Spleen (tissue), 7 donors: ENCODE measurements around the gene SLC2A6.

ENCODE experiments used
- POLR2A ChIP-seq, 3 donors: fragments of 450-650 bp; IDR thresholded peaks; one replicate each; pipeline ENCODE4 v1.5.1; 2017; ENCODE audit warnings: antibody characterized with exemption in 3 of 3, mild to moderate bottlenecking in 1 of 3
- POLR2AphosphoS5 ChIP-seq, 3 donors: sonication (generic); formaldehyde crosslinking; IDR thresholded peaks; one replicate each; pipeline ENCODE4 v1.5.1; 2017; ENCODE audit warnings: antibody characterized with exemption in 3 of 3
- TF ChIP-seq, protein P1 (sequence below), 11 experiments: fragments of 200-600 bp in 7 of 11; fragments of 450-650 bp in 4 of 11; sonication (generic) in 4 of 11; IDR thresholded peaks in 8 of 11; conservative IDR thresholded peaks in 3 of 11; 1 replicate in 7 of 11; 2 replicates in 4 of 11; pipeline versions ENCODE4 v1.4.0 to v1.8.0; 2016 to 2021; ENCODE audit warnings: antibody characterized with exemption in 11 of 11, inconsistent platforms in 4 of 11, mild to moderate bottlenecking in 1 of 11
- donor health status: DM: no; HTN: no; CAD: no; lungs with moderate emphysema.
- donor health status: DM: no; HTN: no; CAD: no.
- donor health status: DM: no; HTN: no; CAD: no.

DNA sequence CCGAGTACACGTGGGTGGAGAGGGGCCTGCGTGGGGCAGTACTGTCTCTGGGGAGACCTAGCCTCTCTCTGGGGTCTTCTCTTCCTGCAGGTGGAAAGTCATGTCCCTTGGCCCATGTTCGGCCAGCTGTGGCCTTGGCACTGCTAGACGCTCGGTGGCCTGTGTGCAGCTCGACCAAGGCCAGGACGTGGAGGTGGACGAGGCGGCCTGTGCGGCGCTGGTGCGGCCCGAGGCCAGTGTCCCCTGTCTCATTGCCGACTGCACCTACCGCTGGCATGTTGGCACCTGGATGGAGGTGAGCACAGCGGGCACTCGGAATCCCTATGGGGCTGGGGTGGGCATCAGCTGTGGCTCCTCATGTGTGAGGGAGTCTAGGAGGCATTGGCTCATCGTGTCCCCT, 24.6 kb downstream of the SLC2A6 start:
- TF ChIP-seq, protein P1, sequence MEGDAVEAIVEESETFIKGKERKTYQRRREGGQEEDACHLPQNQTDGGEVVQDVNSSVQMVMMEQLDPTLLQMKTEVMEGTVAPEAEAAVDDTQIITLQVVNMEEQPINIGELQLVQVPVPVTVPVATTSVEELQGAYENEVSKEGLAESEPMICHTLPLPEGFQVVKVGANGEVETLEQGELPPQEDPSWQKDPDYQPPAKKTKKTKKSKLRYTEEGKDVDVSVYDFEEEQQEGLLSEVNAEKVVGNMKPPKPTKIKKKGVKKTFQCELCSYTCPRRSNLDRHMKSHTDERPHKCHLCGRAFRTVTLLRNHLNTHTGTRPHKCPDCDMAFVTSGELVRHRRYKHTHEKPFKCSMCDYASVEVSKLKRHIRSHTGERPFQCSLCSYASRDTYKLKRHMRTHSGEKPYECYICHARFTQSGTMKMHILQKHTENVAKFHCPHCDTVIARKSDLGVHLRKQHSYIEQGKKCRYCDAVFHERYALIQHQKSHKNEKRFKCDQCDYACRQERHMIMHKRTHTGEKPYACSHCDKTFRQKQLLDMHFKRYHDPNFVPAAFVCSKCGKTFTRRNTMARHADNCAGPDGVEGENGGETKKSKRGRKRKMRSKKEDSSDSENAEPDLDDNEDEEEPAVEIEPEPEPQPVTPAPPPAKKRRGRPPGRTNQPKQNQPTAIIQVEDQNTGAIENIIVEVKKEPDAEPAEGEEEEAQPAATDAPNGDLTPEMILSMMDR (IDR thresholded peaks at IDR 0.05 in 8 of 11, conservative IDR thresholded peaks at IDR 0.05 in 3 of 11): no peak
- TF ChIP-seq POLR2A (IDR thresholded peaks at IDR 0.05) (no peak), POLR2AphosphoS5 (IDR thresholded peaks at IDR 0.05) (no peak)
